ENCODE measurements around the gene LYRM1. TPM values are rescaled to one million over a fixed set of nuclear protein-coding genes. Genes with fewer than 3 reads are reported as not detected.

LYRM1 gene
- total RNA-seq, 2 donors from 2014 or later, result 19.4 to 20.9 TPM

GRCh38 chr16:20867585-20867984 lies 33.0 kb upstream of the LYRM1 start:
- DNase-seq (ENCODE audit: low spot score in 2 of 2) (no peak), ATAC-seq (no peak)
- H3K27ac Mint-ChIP-seq, result peak overlapping the region in 1 of 2 donors; percentile 98
- H3K9me3 Mint-ChIP-seq, result no peaks in the 10 kb centered on the region
- peaks cover 4 to 22% of the 10 kb centered on the region in 2 donors for H3K36me3 Mint-ChIP-seq

- peak overlapping the region in 1 of 2 donors; percentile 98 for H3K27ac Mint-ChIP-seq
- H3K36me3 Mint-ChIP-seq, result peaks cover 4 to 22% of the 10 kb centered on the region in 2 donors
- H3K9me3 Mint-ChIP-seq, result no peaks in the 10 kb centered on the region
- ATAC-seq (no peak), DNase-seq (ENCODE audit: low spot score in 2 of 2) (no peak)
These were observed 31.7 kb upstream of the LYRM1 start for GRCh38 chr16:20868890-20869289.

GRCh38 chr16:20870122-20870820 lies 30.3 kb upstream of the LYRM1 start:
- H3K36me3 Mint-ChIP-seq, result peaks cover 0 to 22% of the 10 kb centered on the region in 2 donors
- no peaks in the 10 kb centered on the region for H3K9me3 Mint-ChIP-seq
- no peak for ATAC-seq
- no peak for DNase-seq (ENCODE audit: low spot score in 2 of 2)
- H3K27ac Mint-ChIP-seq, result no peak overlapping the region

DNA sequence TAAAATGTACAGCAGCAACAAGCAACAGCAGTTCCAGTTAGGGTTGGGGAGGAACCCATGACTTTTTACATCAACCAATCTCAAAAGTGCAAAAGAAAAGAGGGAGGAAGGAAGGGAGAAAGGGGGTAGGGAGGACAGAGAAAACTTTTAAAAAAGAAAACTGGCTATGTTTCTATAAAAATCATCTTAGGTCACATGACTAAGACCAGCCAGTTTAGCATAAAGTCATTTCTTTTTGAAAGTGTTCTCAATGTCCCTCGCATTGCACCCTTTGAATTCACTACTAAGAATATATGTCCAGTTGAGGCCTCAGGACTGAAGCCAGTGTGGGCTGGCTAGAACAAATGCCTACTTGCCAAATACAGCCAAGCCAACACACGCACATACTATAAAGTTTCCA lies 29.3 kb upstream of the LYRM1 start:
- no peak for ATAC-seq
- peaks cover 0 to 22% of the 10 kb centered on the region in 2 donors for H3K36me3 Mint-ChIP-seq
- DNase-seq (ENCODE audit: low spot score in 2 of 2), result no peak
- no peak overlapping the region for H3K27ac Mint-ChIP-seq
- H3K9me3 Mint-ChIP-seq, result no peaks in the 10 kb centered on the region

GRCh38 chr16:20871941-20872815 lies 28.4 kb upstream of the LYRM1 start:
- H3K9me3 Mint-ChIP-seq, result no peaks in the 10 kb centered on the region
- no peak for ATAC-seq
- peaks cover 4 to 18% of the 10 kb centered on the region in 2 donors for H3K36me3 Mint-ChIP-seq
- H3K27ac Mint-ChIP-seq, result no peak overlapping the region
- no peak for DNase-seq (ENCODE audit: low spot score in 2 of 2)

DNA sequence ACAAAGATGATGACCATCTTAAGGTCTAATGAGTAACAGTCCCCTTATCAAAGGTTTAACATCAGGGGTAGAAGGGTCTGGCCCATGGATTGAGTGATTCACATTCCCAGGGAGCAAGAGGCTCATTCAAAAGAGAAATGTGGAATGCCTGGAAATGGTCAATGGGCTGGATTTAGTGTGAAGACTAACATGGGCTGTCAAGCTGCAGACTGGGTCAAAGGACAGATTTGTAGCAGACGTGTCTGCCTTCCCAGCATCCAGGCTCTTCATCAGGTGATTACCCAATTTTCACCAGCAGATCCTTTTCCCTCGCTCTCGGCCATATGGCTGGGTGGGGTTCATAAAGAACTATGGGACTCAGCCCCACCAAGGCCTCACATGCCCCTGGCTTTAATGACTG lies 27.2 kb upstream of the LYRM1 start:
- Mint-ChIP-seq H3K9me3 (no peaks in the 10 kb centered on the region), H3K27ac (peak overlapping the region in 1 of 2 donors; percentile 72), H3K36me3 (peaks cover 7 to 8% of the 10 kb centered on the region in 2 donors)
- no peak for ATAC-seq
- no peak for DNase-seq (ENCODE audit: low spot score in 2 of 2)

GRCh38 chr16:20874088-20874581 lies 26.4 kb upstream of the LYRM1 start:
- Mint-ChIP-seq H3K9me3 (no peaks in the 10 kb centered on the region), H3K36me3 (peaks cover 7 to 8% of the 10 kb centered on the region in 2 donors), H3K27ac (peak overlapping the region; percentile 36 to 72)
- ATAC-seq, result peak; percentile 23 to 40
- no peak for DNase-seq (ENCODE audit: low spot score in 2 of 2)

- H3K27ac Mint-ChIP-seq, result peak overlapping the region in 1 of 2 donors; percentile 72
- no peaks in the 10 kb centered on the region for H3K9me3 Mint-ChIP-seq
- ATAC-seq (peak; percentile 29 to 36), DNase-seq (ENCODE audit: low spot score in 2 of 2) (no peak)
- H3K36me3 Mint-ChIP-seq, result peaks cover 7 to 8% of the 10 kb centered on the region in 2 donors
These were observed 25.3 kb upstream of the LYRM1 start for GRCh38 chr16:20875355-20875650.

DNA sequence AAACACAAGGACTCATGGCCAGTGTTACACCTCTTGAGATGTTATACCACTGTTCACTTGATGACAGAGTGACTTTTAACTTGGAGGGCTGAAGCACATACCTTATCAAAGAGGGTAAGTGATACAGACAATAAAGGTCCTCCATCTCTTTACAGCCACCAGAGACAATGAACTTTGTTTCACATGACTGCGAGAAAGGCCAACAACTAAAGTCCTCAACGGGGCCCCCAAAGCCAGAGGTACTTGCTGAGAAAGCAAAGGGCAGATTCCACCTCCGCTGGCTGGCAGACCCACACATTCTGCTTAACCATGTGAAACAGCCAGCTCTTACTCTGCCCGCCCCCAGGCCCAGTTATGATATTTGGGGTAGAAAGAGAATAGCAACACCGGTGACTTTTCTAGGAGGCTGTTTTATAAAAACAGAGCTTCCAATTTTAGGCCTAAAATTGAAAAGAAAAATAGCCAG lies 21.9 kb upstream of the LYRM1 start:
- H3K27ac Mint-ChIP-seq, result no peak overlapping the region
- no peaks in the 10 kb centered on the region for H3K9me3 Mint-ChIP-seq
- peaks cover 0 to 8% of the 10 kb centered on the region in 2 donors for H3K36me3 Mint-ChIP-seq
- no peak for ATAC-seq
- DNase-seq (ENCODE audit: low spot score in 2 of 2), result no peak

DNA sequence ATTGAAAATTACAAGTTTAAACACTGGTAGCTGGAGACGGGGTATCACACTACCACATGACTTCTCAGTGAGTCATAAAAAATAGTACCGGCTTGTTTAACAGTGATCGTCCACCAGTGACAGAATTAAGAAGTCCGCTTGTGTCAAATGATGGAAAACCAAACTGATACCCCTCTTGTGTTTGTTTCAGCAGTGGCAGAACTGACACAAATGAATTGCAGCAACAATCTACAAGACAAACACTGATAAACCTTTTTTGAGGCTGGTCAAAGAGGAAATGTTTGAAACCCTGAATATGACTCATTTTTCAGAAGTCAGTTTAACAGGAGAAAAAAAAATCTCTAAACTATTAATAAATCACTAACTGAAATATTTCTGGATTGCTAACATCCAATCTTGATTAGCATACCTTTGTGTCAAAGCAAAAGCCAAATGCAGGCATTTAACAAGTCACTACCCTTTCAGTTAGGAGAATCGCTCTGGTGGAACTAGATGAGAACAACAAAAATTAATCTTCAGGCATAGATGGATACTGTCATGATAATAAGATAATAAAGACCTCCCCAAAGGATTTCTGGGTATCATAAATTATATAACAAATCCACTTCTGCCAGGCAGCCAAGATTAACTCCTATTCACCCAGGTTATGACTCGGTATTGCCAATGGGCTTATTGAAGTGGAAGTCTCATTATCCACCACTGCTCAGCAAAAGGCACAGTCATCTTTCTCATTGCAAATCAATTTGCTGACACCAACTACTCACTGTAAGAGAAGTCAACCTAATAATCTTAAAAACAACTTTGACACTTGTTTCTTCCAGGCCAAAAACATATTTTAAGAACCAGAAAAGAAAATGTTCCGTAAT lies 21.2 kb upstream of the LYRM1 start:
- H3K36me3 Mint-ChIP-seq, result peaks cover 0 to 8% of the 10 kb centered on the region in 2 donors
- H3K27ac Mint-ChIP-seq, result no peak overlapping the region
- DNase-seq (ENCODE audit: low spot score in 2 of 2) (no peak), ATAC-seq (peak; percentile 41 to 43)
- H3K9me3 Mint-ChIP-seq, result no peaks in the 10 kb centered on the region

DNA sequence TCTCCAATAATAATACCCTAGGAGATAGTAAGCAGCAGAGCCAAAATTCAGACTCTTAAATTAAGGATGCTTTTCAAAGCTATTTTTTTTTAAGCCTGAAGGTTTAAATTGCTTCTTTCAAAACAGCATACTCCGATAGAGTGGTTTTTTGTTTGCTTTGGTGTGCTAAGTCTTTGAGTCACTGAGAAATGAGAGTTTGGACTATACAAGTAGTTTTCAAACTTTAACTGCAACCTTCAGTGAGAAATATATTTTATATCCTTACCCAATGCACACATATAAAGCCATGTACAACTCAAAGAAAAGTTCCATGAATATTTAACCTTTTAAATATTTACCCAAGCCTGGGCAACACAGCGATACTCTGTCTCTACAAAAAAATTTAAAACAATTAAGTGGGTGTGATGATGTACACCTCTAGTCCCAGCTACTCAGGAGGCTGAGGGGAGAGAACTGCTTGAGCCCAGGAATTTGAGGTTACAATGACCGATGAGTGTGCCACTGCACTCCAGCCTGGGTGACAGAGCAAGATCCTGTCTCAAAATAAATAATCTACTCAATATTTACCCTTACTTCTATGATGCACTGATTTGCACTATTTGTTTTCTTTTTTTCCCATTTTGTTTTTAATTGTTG lies 19.6 kb upstream of the LYRM1 start:
- Mint-ChIP-seq H3K36me3 (peaks cover 0 to 8% of the 10 kb centered on the region in 2 donors), H3K27ac (no peak overlapping the region), H3K9me3 (no peaks in the 10 kb centered on the region)
- DNase-seq (ENCODE audit: low spot score in 2 of 2) (no peak), ATAC-seq (no peak)

DNA sequence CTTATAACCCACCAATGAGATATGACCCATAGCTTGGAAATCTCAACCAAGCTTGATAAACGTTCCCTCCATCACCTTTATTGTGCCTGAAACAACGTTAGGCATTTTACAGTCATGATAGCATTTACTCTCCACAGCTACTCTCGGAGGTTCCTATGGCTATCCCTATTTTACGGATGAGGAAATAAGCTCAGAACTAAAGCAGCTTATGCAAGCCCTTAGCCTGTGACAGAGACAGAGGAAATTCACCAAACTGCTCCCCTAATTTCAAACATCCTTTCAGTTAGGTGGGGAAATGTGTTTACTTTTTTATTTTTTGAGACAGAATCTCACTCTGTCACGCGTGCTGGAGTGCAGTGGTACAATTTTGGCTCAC lies 19.1 kb upstream of the LYRM1 start:
- Mint-ChIP-seq H3K27ac (no peak overlapping the region), H3K9me3 (no peaks in the 10 kb centered on the region), H3K36me3 (peaks cover 0 to 9% of the 10 kb centered on the region in 2 donors)
- ATAC-seq (no peak), DNase-seq (ENCODE audit: low spot score in 2 of 2) (no peak)

GRCh38 chr16:20883554-20884239 lies 16.9 kb upstream of the LYRM1 start:
- Mint-ChIP-seq H3K36me3 (peaks cover 0 to 7% of the 10 kb centered on the region in 2 donors), H3K27ac (no peak overlapping the region), H3K9me3 (no peaks in the 10 kb centered on the region)
- ATAC-seq (peak in 1 of 2 donors; percentile 50), DNase-seq (ENCODE audit: low spot score in 2 of 2) (no peak)

DNA sequence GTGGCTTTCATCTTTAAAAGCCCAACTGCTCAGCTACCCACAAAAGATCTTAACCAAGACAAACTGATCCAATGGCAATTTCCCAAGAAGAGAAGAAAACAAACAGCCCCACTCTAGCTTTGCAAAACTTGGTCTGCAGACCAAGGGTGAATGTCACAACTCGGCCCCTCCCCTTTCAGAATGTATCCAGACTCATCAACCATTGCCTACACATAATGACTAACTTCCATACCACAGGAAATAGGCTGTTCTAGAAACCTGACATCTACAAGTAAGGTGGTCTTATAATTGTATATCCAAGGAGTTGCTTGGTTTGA lies 16.4 kb upstream of the LYRM1 start:
- Mint-ChIP-seq H3K9me3 (no peaks in the 10 kb centered on the region), H3K27ac (no peak overlapping the region), H3K36me3 (peaks cover 0 to 7% of the 10 kb centered on the region in 2 donors)
- peak; percentile 72 to 83 for ATAC-seq
- no peak for DNase-seq (ENCODE audit: low spot score in 2 of 2)

GRCh38 chr16:20886320-20886719 lies 14.3 kb upstream of the LYRM1 start:
- peaks cover 0 to 7% of the 10 kb centered on the region in 2 donors for H3K36me3 Mint-ChIP-seq
- H3K27ac Mint-ChIP-seq, result no peak overlapping the region
- no peaks in the 10 kb centered on the region for H3K9me3 Mint-ChIP-seq
- ATAC-seq (no peak), DNase-seq (ENCODE audit: low spot score in 2 of 2) (no peak)

DNA sequence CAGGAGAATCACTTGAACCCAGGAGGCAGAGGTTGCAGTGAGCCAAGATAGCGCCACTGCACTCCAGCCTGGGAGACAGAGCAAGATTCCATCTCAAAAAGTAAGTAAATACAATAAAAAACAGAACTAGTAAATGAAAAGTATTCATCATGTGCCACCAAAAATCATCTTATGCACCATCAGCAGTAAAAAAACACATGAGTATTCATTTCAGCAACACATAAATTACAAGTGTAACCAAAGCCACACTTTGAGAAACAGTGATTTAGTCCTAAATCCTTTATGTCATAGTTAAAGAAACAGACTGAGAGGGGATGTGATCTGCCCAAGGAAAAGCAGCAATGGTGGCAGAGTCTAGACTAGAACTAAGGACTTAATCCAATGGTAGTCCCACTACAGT lies 13.4 kb upstream of the LYRM1 start:
- DNase-seq (ENCODE audit: low spot score in 2 of 2) (no peak), ATAC-seq (no peak)
- no peak overlapping the region for H3K27ac Mint-ChIP-seq
- peaks cover 0 to 12% of the 10 kb centered on the region in 2 donors for H3K36me3 Mint-ChIP-seq
- H3K9me3 Mint-ChIP-seq, result no peaks in the 10 kb centered on the region
